Gastroesophageal sphincter (tissue), 4 donors: Measurements from ENCODE around the gene SPATS2L. TPM values are rescaled to one million over a fixed set of nuclear protein-coding genes. Genes with fewer than 3 reads are reported as not detected.

ENCODE experiments used
- ATAC-seq: fragments of 150-250 bp; one replicate; pipeline ENCODE4 v1.9.1; 2016; ENCODE audit warnings: mild to moderate bottlenecking, moderate library complexity
- H3K27ac ChIP-seq, 4 donors: fragments of 200-600 bp; sonication (generic) in 3 of 4; 1 replicate in 3 of 4; 2 replicates in 1 of 4; pipeline ENCODE4 v1.5.1; 2016 to 2019
- H3K27me3 ChIP-seq: fragments of 200-600 bp; sonication (generic); one replicate; pipeline ENCODE4 v1.5.1; 2019
- H3K36me3 ChIP-seq, 2 donors: fragments of 200-600 bp; sonication (generic); one replicate each; pipeline ENCODE4 v1.5.1; 2019; ENCODE audit warnings: control low read depth in 1 of 2
- H3K4me1 ChIP-seq, 3 donors: fragments of 200-600 bp; sonication (generic); 1 replicate in 2 of 3; 2 replicates in 1 of 3; pipeline ENCODE4 v1.5.1; 2016 to 2019; ENCODE audit warnings: control low read depth in 2 of 3
- H3K4me3 ChIP-seq, 2 donors: fragments of 200-600 bp; sonication (generic); one replicate each; pipeline ENCODE4 v1.5.1; 2019; ENCODE audit warnings: mild to moderate bottlenecking in 1 of 2, moderate library complexity in 1 of 2
- H3K9me3 ChIP-seq, 3 donors: fragments of 200-600 bp; sonication (generic); one replicate each; pipeline ENCODE4 v1.5.1; 2017 to 2019; ENCODE audit warnings: control low read depth in 2 of 3
- EP300 ChIP-seq: sonication (generic); formaldehyde crosslinking; IDR thresholded peaks from one replicate; pipeline ENCODE4 v1.6.1; 2017; ENCODE audit warnings: antibody characterized with exemption, mild to moderate bottlenecking
- POLR2A ChIP-seq, 2 donors: fragments of 450-650 bp; IDR thresholded peaks; one replicate each; pipeline ENCODE4 v1.6.1; 2017; ENCODE audit warnings: antibody characterized with exemption in 2 of 2, mild to moderate bottlenecking in 2 of 2, moderate library complexity in 1 of 2
- POLR2AphosphoS5 ChIP-seq: sonication (generic); formaldehyde crosslinking; IDR thresholded peaks from one replicate; pipeline ENCODE4 v1.6.1; 2017; ENCODE audit warnings: antibody characterized with exemption
- WGBS, 2 donors: methylation state at CpG; one replicate each; pipeline ENCODE4 v1.1.5; 2018; ENCODE audit warnings: low coverage in 1 of 2; 5-methylcytosine and 5-hydroxymethylcytosine counted together
- total RNA-seq, 4 donors: library from RNA; depleted of rRNA; stranded (reverse); fragments of >200 nt; gene quantifications; one replicate each; pipeline ENCODE4 v1.1.0, GENCODE V29; 2016
- TF ChIP-seq, protein P1 (sequence below), 4 experiments: fragments of 200-600 bp in 2 of 4; fragments of 450-650 bp in 2 of 4; sonication (generic) in 1 of 4; IDR thresholded peaks; one replicate each; pipeline ENCODE4 v1.5.1; 2017 to 2019; ENCODE audit warnings: antibody characterized with exemption in 4 of 4, mild to moderate bottlenecking in 2 of 4, moderate library complexity in 2 of 4

The SPATS2L gene
- total RNA-seq, 4 donors from 2014 or later: 50.6 to 120 (median 91.5) TPM

GRCh38 chr2:200445284-200445683 is 138.8 kb downstream of the SPATS2L start:
- Histone ChIP-seq H3K4me1 (peaks cover 0 to 31% (median 7%) of the 10 kb centered on the region in 3 donors), H3K27ac (no peak overlapping the region), H3K4me3 (no peak overlapping the region), H3K9me3 (no peaks in the 10 kb centered on the region), H3K27me3 (no peaks in the 10 kb centered on the region), H3K36me3 (peaks cover 0 to 48% of the 10 kb centered on the region in 2 donors)
- TF ChIP-seq POLR2AphosphoS5: no peak
- no peak for TF ChIP-seq EP300
- no peak for TF ChIP-seq POLR2A (IDR thresholded peaks at IDR 0.05)
- TF ChIP-seq, protein P1, sequence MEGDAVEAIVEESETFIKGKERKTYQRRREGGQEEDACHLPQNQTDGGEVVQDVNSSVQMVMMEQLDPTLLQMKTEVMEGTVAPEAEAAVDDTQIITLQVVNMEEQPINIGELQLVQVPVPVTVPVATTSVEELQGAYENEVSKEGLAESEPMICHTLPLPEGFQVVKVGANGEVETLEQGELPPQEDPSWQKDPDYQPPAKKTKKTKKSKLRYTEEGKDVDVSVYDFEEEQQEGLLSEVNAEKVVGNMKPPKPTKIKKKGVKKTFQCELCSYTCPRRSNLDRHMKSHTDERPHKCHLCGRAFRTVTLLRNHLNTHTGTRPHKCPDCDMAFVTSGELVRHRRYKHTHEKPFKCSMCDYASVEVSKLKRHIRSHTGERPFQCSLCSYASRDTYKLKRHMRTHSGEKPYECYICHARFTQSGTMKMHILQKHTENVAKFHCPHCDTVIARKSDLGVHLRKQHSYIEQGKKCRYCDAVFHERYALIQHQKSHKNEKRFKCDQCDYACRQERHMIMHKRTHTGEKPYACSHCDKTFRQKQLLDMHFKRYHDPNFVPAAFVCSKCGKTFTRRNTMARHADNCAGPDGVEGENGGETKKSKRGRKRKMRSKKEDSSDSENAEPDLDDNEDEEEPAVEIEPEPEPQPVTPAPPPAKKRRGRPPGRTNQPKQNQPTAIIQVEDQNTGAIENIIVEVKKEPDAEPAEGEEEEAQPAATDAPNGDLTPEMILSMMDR (IDR thresholded peaks at IDR 0.05): no peak
- ATAC-seq: no peak
- WGBS, 2 donors: 80 to 92% methylated on average over 1 of the region's 1 CpG

DNA sequence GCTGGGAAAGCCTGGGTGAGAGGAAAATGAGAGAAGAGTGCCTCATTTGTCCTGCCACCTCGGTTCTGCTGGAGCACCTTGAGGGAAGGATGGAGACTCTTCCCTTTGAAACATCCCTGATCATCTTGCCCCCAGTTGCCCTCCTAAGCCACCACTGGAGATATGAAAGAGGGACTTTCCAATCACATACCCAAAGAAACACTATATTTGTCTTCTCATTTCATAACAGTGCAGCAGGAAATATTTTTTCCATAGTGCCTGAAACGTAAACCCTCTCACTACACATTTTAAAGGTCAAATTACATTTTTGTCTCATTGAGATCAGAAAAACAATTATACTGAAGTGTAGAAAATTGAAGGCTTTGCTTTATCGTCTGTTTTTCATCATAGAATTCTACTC is 140.1 kb downstream of the SPATS2L start:
- Histone ChIP-seq H3K36me3 (peaks cover 0 to 49% of the 10 kb centered on the region in 2 donors), H3K9me3 (no peaks in the 10 kb centered on the region), H3K4me3 (no peak overlapping the region), H3K4me1 (peaks cover 0 to 30% (median 7%) of the 10 kb centered on the region in 3 donors), H3K27me3 (no peaks in the 10 kb centered on the region), H3K27ac (no peak overlapping the region)
- no peak for ATAC-seq
- TF ChIP-seq POLR2A (IDR thresholded peaks at IDR 0.05) (no peak), POLR2AphosphoS5 (no peak), EP300 (no peak)
- TF ChIP-seq, protein P1 (IDR thresholded peaks at IDR 0.05): no peak
- WGBS, 2 donors: 64 to 75% methylated on average over 3 of the region's 3 CpGs

GRCh38 chr2:200447139-200447855 is 140.8 kb downstream of the SPATS2L start:
- H3K36me3 ChIP-seq: peaks cover 0 to 42% of the 10 kb centered on the region in 2 donors
- peaks cover 0 to 23% (median 7%) of the 10 kb centered on the region in 3 donors for H3K4me1 ChIP-seq
- TF ChIP-seq, protein P1 (IDR thresholded peaks at IDR 0.05): no peak
- TF ChIP-seq POLR2AphosphoS5 (no peak), POLR2A (IDR thresholded peaks at IDR 0.05) (no peak), EP300 (no peak)
- no peak for ATAC-seq
- no peak overlapping the region for H3K27ac ChIP-seq
- H3K9me3 ChIP-seq: no peaks in the 10 kb centered on the region
- H3K27me3 ChIP-seq: no peaks in the 10 kb centered on the region
- H3K4me3 ChIP-seq: no peak overlapping the region
- 84 to 92% methylated on average over 4 of the region's 4 CpGs for WGBS, 2 donors

DNA sequence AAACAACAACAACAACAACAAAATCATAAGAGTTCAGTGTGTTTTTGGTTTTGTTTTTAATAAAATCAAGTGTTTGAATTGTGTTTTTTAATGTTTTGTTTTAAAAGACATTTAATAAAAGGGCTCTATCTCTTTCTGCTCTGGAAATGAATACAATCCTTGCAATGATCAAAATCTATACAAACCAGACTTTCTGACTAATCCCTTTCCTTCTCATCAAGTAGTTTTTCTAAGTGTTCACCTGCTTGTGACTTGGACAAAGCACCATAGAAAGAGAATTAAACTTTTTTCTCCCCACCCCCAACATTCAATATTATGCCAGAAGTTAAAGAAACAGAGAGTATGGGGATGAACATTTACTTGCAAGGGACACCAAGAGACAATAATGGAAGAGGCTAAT is 142.0 kb downstream of the SPATS2L start:
- H3K4me1 ChIP-seq: peaks cover 0 to 13% (median 4%) of the 10 kb centered on the region in 3 donors
- H3K36me3 ChIP-seq: peaks cover 0 to 33% of the 10 kb centered on the region in 2 donors
- H3K4me3 ChIP-seq: no peak overlapping the region
- H3K9me3 ChIP-seq: no peaks in the 10 kb centered on the region
- no peaks in the 10 kb centered on the region for H3K27me3 ChIP-seq
- no peak overlapping the region for H3K27ac ChIP-seq
- TF ChIP-seq, protein P1 (IDR thresholded peaks at IDR 0.05): no peak
- no peak for TF ChIP-seq POLR2A (IDR thresholded peaks at IDR 0.05)
- no peak for TF ChIP-seq EP300
- no peak for TF ChIP-seq POLR2AphosphoS5
- ATAC-seq: no peak

DNA sequence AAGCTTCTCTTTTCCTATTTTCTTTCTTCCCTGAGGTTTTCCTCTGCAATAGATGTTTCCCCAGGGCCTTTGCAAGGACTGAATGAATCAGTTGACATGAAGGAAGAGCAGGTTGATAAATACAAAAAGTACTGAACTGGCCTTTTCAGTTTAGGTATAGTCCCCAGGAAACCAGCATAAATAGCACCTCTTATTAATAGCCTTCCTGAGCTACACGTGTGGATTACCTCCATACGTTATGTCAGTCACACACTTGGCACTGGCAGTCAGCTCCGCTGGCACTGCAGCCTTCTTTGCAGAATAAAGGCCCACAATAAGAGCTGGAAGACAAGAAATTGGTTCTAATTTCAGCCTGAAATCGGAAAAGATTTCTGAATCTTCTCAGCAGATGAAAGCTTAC is 142.7 kb downstream of the SPATS2L start:
- TF ChIP-seq POLR2AphosphoS5 (no peak), EP300 (no peak), POLR2A (IDR thresholded peaks at IDR 0.05) (no peak)
- TF ChIP-seq, protein P1 (IDR thresholded peaks at IDR 0.05): no peak
- H3K4me3 ChIP-seq: no peak overlapping the region
- ATAC-seq: no peak
- WGBS, 2 donors: 58 to 64% methylated on average over 3 to 4 of the region's 4 CpGs
- peaks cover 0 to 39% of the 10 kb centered on the region in 2 donors for H3K36me3 ChIP-seq
- H3K27ac ChIP-seq: no peak overlapping the region
- peaks cover 0 to 6% (median 0%) of the 10 kb centered on the region in 3 donors for H3K4me1 ChIP-seq
- no peaks in the 10 kb centered on the region for H3K9me3 ChIP-seq
- no peaks in the 10 kb centered on the region for H3K27me3 ChIP-seq
